ENCODE data around the gene PLBD2. TPM values are rescaled to one million over a fixed set of nuclear protein-coding genes. Genes with fewer than 3 reads are reported as not detected.

The PLBD2 gene
- total and polyA plus RNA-seq, 9 of the 15 experiments (the other 6 are each of a cell fraction or from before 2014, with no cell fraction given), result 2.4 to 37.4 (median 6.0) TPM

GRCh38 chr12:113370923-113371682, 12.7 kb downstream of the PLBD2 start (continued):
- TF ChIP-seq E4F1 (CRISPR knock-in tag; IDR thresholded peaks at IDR 0.05; ENCODE audit: borderline replicate concordance) (no peak), IRF9 (tag; IDR thresholded peaks at IDR 0.05) (no peak), MED1 (CRISPR knock-in tag; IDR thresholded peaks at IDR 0.05; ENCODE audit: borderline replicate concordance) (no peak), PRDM10 (IDR thresholded peaks at IDR 0.05; ENCODE audit: partially characterized antibody) (no peak), NR0B1 (IDR thresholded peaks at IDR 0.05; ENCODE audit: partially characterized antibody) (no peak), LEF1 (IDR thresholded peaks at IDR 0.05) (no peak), SAFB (IDR thresholded peaks at IDR 0.05; ENCODE audit: borderline replicate concordance, low read depth, low read length) (no peak), ELF1 (tag; IDR thresholded peaks at IDR 0.05) (no peak), COPS2 (conservative IDR thresholded peaks at IDR 0.05) (no peak), BRD9 (IDR thresholded peaks at IDR 0.05; ENCODE audit: low read depth, partially characterized antibody) (no peak), EWSR1 (IDR thresholded peaks at IDR 0.05; ENCODE audit: borderline replicate concordance, low read depth, partially characterized antibody) (no peak)

Data from K562 (cell line).